ENCODE data around the gene DOK5. TPM values are rescaled to one million over a fixed set of nuclear protein-coding genes. Genes with fewer than 3 reads are reported as not detected.

Gene DOK5
- total and polyA plus RNA-seq, 2 experiments from 2014 or later, result 5.0 to 6.9 TPM

GRCh38 chr20:54619181-54619580 lies 143.8 kb downstream of the DOK5 start:
- Mint-ChIP-seq H3K27ac (no peak overlapping the region; the same call in 1 of the 2 replicates), H3K4me1 (peaks cover 8% of the 10 kb centered on the region; the same call in 2 of the 3 replicates), H3K36me3 (ENCODE audit: low read depth) (no peaks in the 10 kb centered on the region), H3K27me3 (ENCODE audit: insufficient read depth, low read depth, poor library complexity) (peaks cover 3% of the 10 kb centered on the region), H3K4me3 (no peak overlapping the region), H3K9me3 (no peaks in the 10 kb centered on the region; the same call in 1 of the 3 replicates)
- Histone ChIP-seq H3K79me2 (replicated peaks; ENCODE audit: insufficient read depth) (no peaks in the 10 kb centered on the region), H3K27me3 (ENCODE audit: insufficient read depth) (no peaks in the 10 kb centered on the region), H3K4me3 (no peak overlapping the region), H4K20me1 (replicated peaks; ENCODE audit: insufficient read depth) (no peaks in the 10 kb centered on the region), H3K27ac (ENCODE audit: low read depth) (no peak overlapping the region), H3K36me3 (ENCODE audit: insufficient read depth) (no peaks in the 10 kb centered on the region), H3K9me2 (ENCODE audit: insufficient read depth) (no peaks in the 10 kb centered on the region), H2AFZ (no peak overlapping the region), H3K4me2 (no peak overlapping the region), H3F3A (replicated peaks; ENCODE audit: low read depth) (no peaks in the 10 kb centered on the region), H3K4me1 (ENCODE audit: insufficient read depth) (peaks cover 4% of the 10 kb centered on the region; the same call in 1 of the 2 replicates)
- TF ChIP-seq ZNF114 (CRISPR knock-in tag; IDR thresholded peaks at IDR 0.05) (no peak), JUNB (IDR thresholded peaks at IDR 0.05; ENCODE audit: unreplicated experiment) (no peak), CTCF (conservative IDR thresholded peaks at IDR 0.05; ENCODE audit: low read depth in 2 of 2) (no peak), STAT1 (IDR thresholded peaks at IDR 0.05; ENCODE audit: unreplicated experiment) (no peak), CREB1 (CRISPR knock-in tag; IDR thresholded peaks at IDR 0.05; ENCODE audit: low read depth) (no peak), POLR2AphosphoS5 (IDR thresholded peaks at IDR 0.05; ENCODE audit: low read depth) (no peak), ETS1 (IDR thresholded peaks at IDR 0.05) (no peak), EZH2 (IDR thresholded peaks at IDR 0.05; ENCODE audit: low read depth, unreplicated experiment) (no peak), EZH2phosphoT487 (IDR thresholded peaks at IDR 0.05; ENCODE audit: unreplicated experiment) (no peak)
- ATAC-seq (no peak), DNase-seq (ENCODE audit: low spot score) (no peak)

GRCh38 chr20:54619682-54620081 lies 144.3 kb downstream of the DOK5 start:
- Histone ChIP-seq H3K4me1 (ENCODE audit: insufficient read depth) (peaks cover 9% of the 10 kb centered on the region), H3F3A (replicated peaks; ENCODE audit: low read depth) (no peaks in the 10 kb centered on the region), H3K79me2 (replicated peaks; ENCODE audit: insufficient read depth) (no peaks in the 10 kb centered on the region), H3K4me3 (no peak overlapping the region), H2AFZ (no peak overlapping the region), H4K20me1 (replicated peaks; ENCODE audit: insufficient read depth) (no peaks in the 10 kb centered on the region), H3K4me2 (no peak overlapping the region), H3K27ac (ENCODE audit: low read depth) (no peak overlapping the region), H3K27me3 (ENCODE audit: insufficient read depth) (no peaks in the 10 kb centered on the region), H3K36me3 (ENCODE audit: insufficient read depth) (no peaks in the 10 kb centered on the region), H3K9me2 (ENCODE audit: insufficient read depth) (no peaks in the 10 kb centered on the region)
- Mint-ChIP-seq H3K27me3 (ENCODE audit: insufficient read depth, low read depth, poor library complexity) (peaks cover 3% of the 10 kb centered on the region), H3K4me3 (no peak overlapping the region), H3K27ac (no peak overlapping the region), H3K36me3 (ENCODE audit: low read depth) (no peaks in the 10 kb centered on the region), H3K9me3 (no peaks in the 10 kb centered on the region; the same call in 1 of the 3 replicates), H3K4me1 (peaks cover 13% of the 10 kb centered on the region; the same call in 2 of the 3 replicates)
- ATAC-seq (no peak), DNase-seq (ENCODE audit: low spot score) (no peak)
- TF ChIP-seq ETS1 (IDR thresholded peaks at IDR 0.05), result no peak
- no peak for TF ChIP-seq EZH2 (IDR thresholded peaks at IDR 0.05; ENCODE audit: low read depth, unreplicated experiment)
- no peak for TF ChIP-seq ZNF462 (CRISPR knock-in tag; IDR thresholded peaks at IDR 0.05)
- no peak for TF ChIP-seq ZNF331 (CRISPR knock-in tag; IDR thresholded peaks at IDR 0.05; ENCODE audit: low read depth)
- TF ChIP-seq CREB1 (CRISPR knock-in tag; IDR thresholded peaks at IDR 0.05; ENCODE audit: low read depth), result no peak

All from GM23338 (cell line).